GM10248 (cell line): ENCODE results near the gene ARPP19.
A peak's percentile ranks its signal among the peaks of the same experiment; 100 is the strongest.

Experiments used
- CTCF ChIA-PET: fragments of 300-600 bp; sonication (Branson Sonifier 250); formaldehyde crosslinking; extraction: SDS; loops from one replicate; lab custom pipeline; 2021; ENCODE audit warnings: antibody characterized with exemption; lab: Yijun Ruan, JAX
- POLR2A ChIA-PET: fragments of 350-650 bp; sonication (Branson Sonifier 250); formaldehyde crosslinking; extraction: SDS; loops from one replicate; lab custom pipeline; 2020; ENCODE audit warnings: antibody characterized with exemption; lab: Yijun Ruan, JAX
- DNase-seq: peaks from one replicate; pipeline ENCODE4 v3.0.0; 2012; ENCODE audit errors: extremely low spot score
- TF ChIP-seq, protein P1 (sequence below): IDR thresholded peaks from 2 replicates; pipeline ENCODE4 v1.5.1; 2012; ENCODE audit warnings: mild to moderate bottlenecking, low read depth; ENCODE audit errors: extremely low read depth, missing control alignments, control extremely low read depth

Gene ARPP19

DNA sequence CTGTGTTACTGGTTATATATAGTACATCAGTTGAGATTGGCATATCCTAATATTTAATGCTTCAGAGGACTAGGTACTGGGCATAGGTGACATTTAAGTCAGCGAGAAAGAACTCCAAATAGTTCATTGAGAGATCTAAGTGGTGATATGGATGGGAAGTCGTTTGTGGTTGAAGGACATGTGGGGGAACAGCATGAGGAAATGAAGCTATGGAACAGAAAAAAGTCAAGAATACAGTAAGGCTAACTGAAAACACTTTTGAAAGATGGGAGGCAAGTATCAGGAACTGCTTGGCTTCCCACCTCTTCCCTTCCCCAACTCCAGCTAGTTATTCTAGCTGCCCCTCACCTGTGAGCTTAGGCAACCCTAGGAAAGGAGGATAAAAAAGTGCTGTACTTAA, 36.4 kb downstream of the ARPP19 start:
- TF ChIP-seq, protein P1, sequence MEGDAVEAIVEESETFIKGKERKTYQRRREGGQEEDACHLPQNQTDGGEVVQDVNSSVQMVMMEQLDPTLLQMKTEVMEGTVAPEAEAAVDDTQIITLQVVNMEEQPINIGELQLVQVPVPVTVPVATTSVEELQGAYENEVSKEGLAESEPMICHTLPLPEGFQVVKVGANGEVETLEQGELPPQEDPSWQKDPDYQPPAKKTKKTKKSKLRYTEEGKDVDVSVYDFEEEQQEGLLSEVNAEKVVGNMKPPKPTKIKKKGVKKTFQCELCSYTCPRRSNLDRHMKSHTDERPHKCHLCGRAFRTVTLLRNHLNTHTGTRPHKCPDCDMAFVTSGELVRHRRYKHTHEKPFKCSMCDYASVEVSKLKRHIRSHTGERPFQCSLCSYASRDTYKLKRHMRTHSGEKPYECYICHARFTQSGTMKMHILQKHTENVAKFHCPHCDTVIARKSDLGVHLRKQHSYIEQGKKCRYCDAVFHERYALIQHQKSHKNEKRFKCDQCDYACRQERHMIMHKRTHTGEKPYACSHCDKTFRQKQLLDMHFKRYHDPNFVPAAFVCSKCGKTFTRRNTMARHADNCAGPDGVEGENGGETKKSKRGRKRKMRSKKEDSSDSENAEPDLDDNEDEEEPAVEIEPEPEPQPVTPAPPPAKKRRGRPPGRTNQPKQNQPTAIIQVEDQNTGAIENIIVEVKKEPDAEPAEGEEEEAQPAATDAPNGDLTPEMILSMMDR = no peak

DNA sequence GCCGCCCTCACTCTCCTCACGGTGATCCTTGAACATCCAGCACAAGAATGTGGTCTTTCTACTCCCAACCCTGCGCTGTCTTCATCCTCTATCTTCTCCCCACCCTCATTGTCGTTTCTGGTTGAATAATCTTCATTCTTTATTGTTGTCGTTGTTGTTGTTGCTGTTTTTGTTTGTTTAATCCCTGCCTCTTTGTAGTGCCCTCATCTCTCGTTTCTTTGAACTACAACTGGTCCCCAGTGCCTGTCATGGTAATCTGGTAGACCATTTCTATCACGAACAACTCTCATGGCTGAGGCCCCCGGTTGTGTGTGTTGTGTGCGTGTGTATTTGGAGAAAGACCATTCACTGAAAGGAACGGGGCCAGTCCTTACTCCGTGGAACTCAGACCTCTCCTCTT, 38.9 kb downstream of the ARPP19 start:
- DNase-seq = no peak
- POLR2A ChIA-PET = no interaction called here
- CTCF ChIA-PET = interaction anchor here (1.4 kb wide), 1 partner anchor 14 kb away, joined by 4 read pairs; no protein-coding TSS in a partner anchor
- TF ChIP-seq, protein P1 = no peak

More for the DNA sequence above, 36.4 kb downstream of the ARPP19 start:
- ChIA-PET POLR2A (no interaction called here), CTCF (interaction anchor here (1.1 to 1.7 kb wide), 3 partner anchors 11 to 159 kb away, joined by 3 to 5 read pairs (median 3); no protein-coding TSS in a partner anchor)
- no peak for DNase-seq

DNA sequence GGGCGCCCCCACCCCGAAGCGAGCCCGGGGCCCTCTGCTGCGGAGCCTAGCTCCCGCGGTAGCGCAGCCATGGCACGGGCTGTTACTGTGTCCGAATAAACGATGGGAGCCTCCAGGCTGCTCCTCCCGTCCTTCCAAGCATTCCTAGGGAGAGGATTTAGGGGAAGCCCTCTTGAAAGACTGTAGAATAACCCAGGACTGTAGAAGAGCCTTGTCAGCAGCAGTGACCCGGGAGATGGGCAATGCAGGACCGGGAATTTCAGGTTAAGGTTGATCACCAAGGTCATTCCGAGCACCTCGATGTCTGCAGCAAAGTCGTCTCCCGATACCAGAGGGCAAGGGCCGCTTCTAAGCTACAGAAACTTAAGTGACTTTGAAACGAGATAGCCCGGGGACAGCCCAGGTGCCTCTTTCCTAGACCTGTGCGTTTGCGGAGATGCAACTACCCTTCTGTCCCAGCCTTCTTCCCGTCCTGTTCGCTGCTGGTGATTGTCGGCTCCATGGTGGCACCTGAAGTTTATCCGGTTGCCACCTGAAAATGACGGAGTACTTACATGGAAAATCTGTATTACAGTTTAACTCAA, 39.4 kb downstream of the ARPP19 start:
- CTCF ChIA-PET = interaction anchor here (1.3 to 1.7 kb wide), 3 partner anchors 14 to 33 kb away, joined by 4 to 6 read pairs (median 4); no protein-coding TSS in a partner anchor
- TF ChIP-seq, protein P1 = no peak
- POLR2A ChIA-PET = no interaction called here
- DNase-seq = peak; percentile 21

DNA sequence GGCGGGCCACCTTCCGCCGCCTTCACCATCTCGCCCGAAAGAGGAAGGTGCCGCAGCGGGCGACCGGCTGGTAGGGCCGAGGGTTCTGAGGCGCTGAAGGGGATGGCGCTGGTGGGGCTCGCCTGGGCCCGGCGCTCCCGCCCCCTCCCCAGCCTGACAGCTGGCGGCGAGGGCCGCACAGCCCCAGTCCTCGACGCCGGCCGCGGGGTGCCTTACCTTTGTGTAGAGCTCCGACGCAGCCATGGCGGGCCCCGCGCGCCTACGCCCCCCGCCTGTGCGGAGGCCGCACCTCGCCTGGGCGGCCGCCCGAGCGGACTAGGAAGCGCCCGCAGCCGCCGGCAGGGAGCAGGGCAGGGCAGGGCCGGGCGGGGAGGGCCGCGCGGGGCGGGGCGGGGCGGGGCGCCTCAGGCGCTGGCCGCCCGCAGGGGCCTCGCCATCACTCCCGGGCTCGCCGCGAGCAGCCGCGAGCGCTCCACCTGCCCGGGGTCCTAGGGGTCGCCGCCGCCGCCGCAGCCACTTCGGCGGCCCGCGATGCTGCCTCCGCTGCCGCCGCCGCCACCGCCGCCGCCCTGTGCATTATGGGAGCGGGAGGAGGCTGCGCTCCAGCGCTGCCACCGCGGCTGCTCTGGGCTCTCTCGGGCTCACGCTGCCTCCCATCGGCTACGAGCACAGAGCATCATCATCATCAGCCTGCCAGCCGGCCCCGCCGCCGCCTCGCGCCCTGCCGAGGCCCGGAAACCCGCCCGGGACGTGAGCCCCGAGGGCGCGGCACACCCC, 40.1 kb downstream of the ARPP19 start, which contains the start of gene MYO5A:
Gene MYO5A, minus strand, starts transcription at position 317 of the 777 bp plus-strand sequence. Its CDS starts 74 bp downstream, at position 243.
- ChIA-PET CTCF (interaction anchor here (0.7 to 1.7 kb wide), 10 partner anchors 15 to 272 kb away, joined by 3 to 6 read pairs (median 4); no protein-coding TSS in a partner anchor), POLR2A (no interaction called here)
- TF ChIP-seq, protein P1 = peak; percentile 38
- peak; percentile 87 for DNase-seq

DNA sequence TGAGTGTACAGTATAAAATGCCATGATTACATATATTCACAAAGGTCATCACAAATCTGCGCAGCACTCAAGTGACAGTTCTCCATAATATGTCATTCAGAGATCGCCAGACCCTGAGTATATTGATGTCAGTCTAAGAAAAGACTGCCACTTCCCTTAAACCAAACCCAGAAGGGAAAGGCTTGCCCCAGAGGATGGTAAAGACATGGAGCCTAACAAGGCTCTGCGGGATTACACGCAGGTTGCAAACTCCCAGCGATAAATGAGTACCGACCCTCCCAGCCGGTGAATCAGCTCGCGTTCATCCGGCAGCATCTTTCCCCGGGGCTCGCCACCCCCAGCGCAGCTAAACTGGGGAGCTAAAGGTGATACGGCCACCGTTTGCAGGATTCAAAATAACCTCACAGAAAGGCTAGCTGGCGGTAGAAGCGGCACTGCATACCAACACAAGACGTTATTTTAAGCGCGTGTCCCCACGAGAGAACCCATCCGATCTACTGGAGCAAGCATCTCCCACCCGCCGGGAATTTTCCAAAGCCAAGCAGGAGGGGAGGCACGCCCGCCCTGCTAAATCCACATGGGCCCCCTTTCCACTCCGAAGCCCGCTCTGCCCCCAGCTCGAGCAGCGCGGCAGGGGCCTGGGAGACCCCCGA, 40.8 kb downstream of the ARPP19 start:
- TF ChIP-seq, protein P1 = no peak
- peak; percentile 50 for DNase-seq
- ChIA-PET POLR2A (no interaction called here), CTCF (interaction anchor here (0.7 to 1.7 kb wide), 11 partner anchors 13 to 271 kb away, joined by 3 to 6 read pairs (median 3); no protein-coding TSS in a partner anchor)
